HUDEP-2 (cell line): ENCODE measurements around the gene SLC37A4.
"Not testable (repeated sequence)": the region's sequence is repeated elsewhere in the genome, so short reads cannot be mapped to it uniquely, and the experiment has no call there.

Experiments
- DNase-seq, 76 experiments: peaks; one replicate each; lab custom pipeline; 2025; ENCODE audit not compliant: unreplicated experiment in 76 of 76; lab: John Stamatoyannopoulos, UW

SLC37A4 gene

GRCh38 chr11:119044708-119045107, 14.0 kb upstream of the SLC37A4 start:
- DNase-seq: no peak

- no peak for DNase-seq
Measured at GRCh38 chr11:119042927-119043326, 12.2 kb upstream of the SLC37A4 start.

GRCh38 chr11:119041821-119042514, 11.3 kb upstream of the SLC37A4 start:
- DNase-seq: no peak

GRCh38 chr11:119039471-119039870, 8.8 kb upstream of the SLC37A4 start:
- DNase-seq: not testable (repeated sequence)

- DNase-seq: no peak
Measured at GRCh38 chr11:119038884-119039283, 8.2 kb upstream of the SLC37A4 start.

GRCh38 chr11:119034813-119035212, 4.1 kb upstream of the SLC37A4 start:
- no peak for DNase-seq

- DNase-seq: not testable (repeated sequence)
Measured at GRCh38 chr11:119033421-119033820, 2.7 kb upstream of the SLC37A4 start.

GRCh38 chr11:119031912-119032280, 1.2 kb upstream of the SLC37A4 start:
- no peak for DNase-seq

GRCh38 chr11:119030029-119030328, 698 bp downstream of the SLC37A4 start:
- peak in 1 of 76 experiments; percentile 48 for DNase-seq

- peak in 22 of 76 experiments; percentile 6 to 56 (median 24) for DNase-seq
Measured at GRCh38 chr11:119029340-119030028, 1.2 kb downstream of the SLC37A4 start.

- DNase-seq: peak in 52 of 76 experiments; percentile 8 to 74 (median 38)
Measured at GRCh38 chr11:119029069-119029339, 1.7 kb downstream of the SLC37A4 start.

GRCh38 chr11:119028346-119029068, 2.2 kb downstream of the SLC37A4 start:
- peak in 1 of 76 experiments; percentile 23 for DNase-seq

- no peak for DNase-seq
Measured at GRCh38 chr11:119027561-119028345, 2.9 kb downstream of the SLC37A4 start.

GRCh38 chr11:119026970-119027369, 3.7 kb downstream of the SLC37A4 start:
- no peak for DNase-seq

GRCh38 chr11:119025978-119026766, 4.5 kb downstream of the SLC37A4 start:
- no peak for DNase-seq

GRCh38 chr11:119025541-119025940, 5.1 kb downstream of the SLC37A4 start:
- no peak for DNase-seq

GRCh38 chr11:119025099-119025473, 5.6 kb downstream of the SLC37A4 start:
- peak in 21 of 76 experiments; percentile 3 to 49 (median 20) for DNase-seq

GRCh38 chr11:119024430-119025098, 6.1 kb downstream of the SLC37A4 start:
- no peak for DNase-seq

GRCh38 chr11:119023741-119024140, 6.9 kb downstream of the SLC37A4 start:
- DNase-seq: peak in 2 of 76 experiments; percentile 17 to 20

GRCh38 chr11:119021631-119022030, 9.0 kb downstream of the SLC37A4 start:
- DNase-seq: no peak
